GM18507 (cell line): ENCODE measurements around the gene CHRNA7.
"Not testable (repeated sequence)": the region's sequence is repeated elsewhere in the genome, so short reads cannot be mapped to it uniquely, and the experiment has no call there.

Source experiments
- DNase-seq: peaks from one replicate; pipeline ENCODE4 v3.0.0; 2011; ENCODE audit warnings: low read depth; ENCODE audit not compliant: insufficient read length; ENCODE audit errors: extremely low spot score
- FAIRE-seq: peaks from 2 replicates; lab custom pipeline; 2011; peaks lifted over from hg19 to GRCh38; lab: Jason Lieb, UNC

Gene CHRNA7

GRCh38 chr15:32113224-32113623 is 82.9 kb downstream of the CHRNA7 start:
- FAIRE-seq: no peak
- no peak for DNase-seq

GRCh38 chr15:32117122-32117521 is 86.8 kb downstream of the CHRNA7 start:
- no peak for FAIRE-seq
- DNase-seq: no peak

- no peak for DNase-seq
- no peak for FAIRE-seq
These were observed 89.0 kb downstream of the CHRNA7 start for GRCh38 chr15:32119286-32119685.

- FAIRE-seq (no peak), DNase-seq (no peak)
These were observed 89.5 kb downstream of the CHRNA7 start for GRCh38 chr15:32119694-32120330.

GRCh38 chr15:32120577-32121383 is 90.5 kb downstream of the CHRNA7 start:
- no peak for FAIRE-seq

GRCh38 chr15:32121384-32121695 is 91.0 kb downstream of the CHRNA7 start:
- DNase-seq: no peak
- FAIRE-seq: no peak

More at GRCh38 chr15:32120577-32121383, 90.5 kb downstream of the CHRNA7 start:
- DNase-seq: no peak

- no peak for DNase-seq
- no peak for FAIRE-seq
These were observed 91.7 kb downstream of the CHRNA7 start for GRCh38 chr15:32122013-32122412.

- no peak for DNase-seq
- FAIRE-seq: no peak
These were observed 93.2 kb downstream of the CHRNA7 start for GRCh38 chr15:32123473-32123872.

- DNase-seq: no peak
- no peak for FAIRE-seq
These were observed 94.4 kb downstream of the CHRNA7 start for GRCh38 chr15:32124726-32125125.

- no peak for FAIRE-seq
- DNase-seq: no peak
These were observed 95.3 kb downstream of the CHRNA7 start for GRCh38 chr15:32125595-32125994.

GRCh38 chr15:32129815-32130214 is 99.5 kb downstream of the CHRNA7 start:
- FAIRE-seq (no peak), DNase-seq (no peak)

- DNase-seq: no peak
These were observed 100.5 kb downstream of the CHRNA7 start for GRCh38 chr15:32130823-32131222.

GRCh38 chr15:32131803-32132202 is 101.5 kb downstream of the CHRNA7 start:
- FAIRE-seq: no peak
- DNase-seq: no peak

More at GRCh38 chr15:32130823-32131222, 100.5 kb downstream of the CHRNA7 start:
- no peak for FAIRE-seq

- no peak for DNase-seq
- FAIRE-seq: no peak
These were observed 102.5 kb downstream of the CHRNA7 start for GRCh38 chr15:32132859-32133258.

GRCh38 chr15:32134842-32135241 is 104.5 kb downstream of the CHRNA7 start:
- DNase-seq: no peak
- FAIRE-seq: no peak

- no peak for DNase-seq
- FAIRE-seq: no peak
These were observed 105.0 kb downstream of the CHRNA7 start for GRCh38 chr15:32135335-32135734.

GRCh38 chr15:32145512-32145911 is 115.2 kb downstream of the CHRNA7 start:
- DNase-seq, FAIRE-seq: not testable (repeated sequence)

- no peak for FAIRE-seq
These were observed 118.7 kb downstream of the CHRNA7 start for GRCh38 chr15:32148833-32149555.

GRCh38 chr15:32152574-32152973 is 122.3 kb downstream of the CHRNA7 start:
- FAIRE-seq: no peak
- DNase-seq: no peak

More at GRCh38 chr15:32148833-32149555, 118.7 kb downstream of the CHRNA7 start:
- no peak for DNase-seq

- DNase-seq: not testable (repeated sequence)
- FAIRE-seq: peak; percentile 38
These were observed 123.7 kb downstream of the CHRNA7 start for GRCh38 chr15:32153868-32154623.
